C4-2B (cell line): ENCODE results near the gene ELL2.

ENCODE experiments used
- ZFX ChIP-seq: fragments of 450-650 bp; IDR thresholded peaks from 2 replicates; pipeline ENCODE4 v1.6.1; 2017
- TF ChIP-seq, protein P1 (sequence below): fragments of 450-650 bp; conservative IDR thresholded peaks from 2 replicates; pipeline ENCODE4 v1.5.1; 2017; ENCODE audit warnings: mild to moderate bottlenecking

GRCh38 chr5:95996904-95997723 is 35.5 kb upstream of the ELL2 start:
- TF ChIP-seq, protein P1, sequence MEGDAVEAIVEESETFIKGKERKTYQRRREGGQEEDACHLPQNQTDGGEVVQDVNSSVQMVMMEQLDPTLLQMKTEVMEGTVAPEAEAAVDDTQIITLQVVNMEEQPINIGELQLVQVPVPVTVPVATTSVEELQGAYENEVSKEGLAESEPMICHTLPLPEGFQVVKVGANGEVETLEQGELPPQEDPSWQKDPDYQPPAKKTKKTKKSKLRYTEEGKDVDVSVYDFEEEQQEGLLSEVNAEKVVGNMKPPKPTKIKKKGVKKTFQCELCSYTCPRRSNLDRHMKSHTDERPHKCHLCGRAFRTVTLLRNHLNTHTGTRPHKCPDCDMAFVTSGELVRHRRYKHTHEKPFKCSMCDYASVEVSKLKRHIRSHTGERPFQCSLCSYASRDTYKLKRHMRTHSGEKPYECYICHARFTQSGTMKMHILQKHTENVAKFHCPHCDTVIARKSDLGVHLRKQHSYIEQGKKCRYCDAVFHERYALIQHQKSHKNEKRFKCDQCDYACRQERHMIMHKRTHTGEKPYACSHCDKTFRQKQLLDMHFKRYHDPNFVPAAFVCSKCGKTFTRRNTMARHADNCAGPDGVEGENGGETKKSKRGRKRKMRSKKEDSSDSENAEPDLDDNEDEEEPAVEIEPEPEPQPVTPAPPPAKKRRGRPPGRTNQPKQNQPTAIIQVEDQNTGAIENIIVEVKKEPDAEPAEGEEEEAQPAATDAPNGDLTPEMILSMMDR, result no peak
- no peak for TF ChIP-seq ZFX
